Stimulated activated CD4-positive, alpha-beta T cell treated with anti-CD3 and anti-CD28 coated beads, Interleukin-1b, Interleukin-23, amount 100 ng/mL, for 1 hour (primary cell): ENCODE data around the gene FGGY.
"Not testable (repeated sequence)": the region's sequence is repeated elsewhere in the genome, so short reads cannot be mapped to it uniquely, and the experiment has no call there.

Experiments used
- DNase-seq, 2 donors: peaks; one replicate each; pipeline ENCODE4 v3.0.0-alpha.2; 2020; ENCODE audit warnings: low read depth in 2 of 2

FGGY gene

GRCh38 chr1:59579222-59579621, 282.3 kb downstream of the FGGY start:
- DNase-seq = no peak

- no peak for DNase-seq
These were observed 283.4 kb downstream of the FGGY start for GRCh38 chr1:59580257-59580656.

DNA sequence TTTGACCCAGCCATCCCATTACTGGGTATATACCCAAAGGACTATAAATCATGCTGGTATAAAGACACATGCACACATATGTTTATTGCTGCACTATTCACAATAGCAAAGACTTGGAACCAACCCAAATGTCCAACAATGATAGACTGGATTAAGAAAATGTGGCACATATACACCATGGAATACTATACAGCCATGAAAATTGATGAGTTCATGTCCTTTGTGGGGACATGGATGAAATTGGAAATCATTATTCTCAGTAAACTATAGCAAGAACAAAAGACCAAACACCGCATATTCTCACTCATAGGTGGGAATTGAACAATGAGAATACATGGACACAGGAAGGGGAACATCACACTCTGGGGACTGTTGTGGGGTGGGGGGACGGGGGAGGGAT, 295.5 kb downstream of the FGGY start:
- DNase-seq = not testable (repeated sequence)

DNA sequence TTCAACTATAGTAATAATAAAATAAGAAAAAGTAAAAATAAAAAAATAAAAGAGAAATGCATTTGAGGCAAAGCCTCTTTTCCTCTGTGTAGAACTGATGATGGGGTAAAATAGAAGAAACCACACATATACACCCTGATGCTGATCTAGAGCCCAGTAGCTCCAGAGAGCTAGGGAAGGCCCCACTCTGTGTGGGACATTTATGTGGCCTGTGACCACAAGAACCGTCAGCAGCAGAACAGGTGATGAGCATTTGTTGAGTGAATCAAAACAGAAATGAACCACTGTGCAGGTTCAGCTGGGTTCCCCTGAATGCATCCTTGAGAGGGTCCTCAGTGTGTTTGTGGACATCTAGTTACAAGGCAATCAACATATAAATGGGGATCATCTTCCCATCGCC, 296.0 kb downstream of the FGGY start:
- no peak for DNase-seq

- DNase-seq = no peak
These were observed 297.2 kb downstream of the FGGY start for GRCh38 chr1:59593798-59594790.

DNA sequence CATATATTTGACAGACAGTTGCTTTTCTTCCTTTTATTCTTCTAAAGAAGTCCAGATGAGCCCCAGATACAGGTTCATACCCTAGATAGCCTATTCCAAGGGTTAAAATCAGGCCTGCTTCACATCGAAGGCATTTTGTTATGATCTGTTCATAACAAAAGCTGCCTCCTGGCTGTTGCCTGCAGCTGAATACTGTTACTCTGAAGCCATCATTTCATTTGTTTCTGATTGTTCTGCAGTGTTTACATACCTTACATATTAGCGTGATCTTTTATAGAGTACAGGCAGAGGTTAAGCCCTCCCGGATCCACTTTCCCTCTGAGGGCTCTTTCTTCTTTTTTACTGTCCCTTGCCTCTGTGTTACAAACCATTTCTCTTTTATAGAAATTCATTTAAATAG, 298.9 kb downstream of the FGGY start:
- no peak for DNase-seq

- DNase-seq = no peak
These were observed 299.5 kb downstream of the FGGY start for GRCh38 chr1:59596432-59596831.

DNA sequence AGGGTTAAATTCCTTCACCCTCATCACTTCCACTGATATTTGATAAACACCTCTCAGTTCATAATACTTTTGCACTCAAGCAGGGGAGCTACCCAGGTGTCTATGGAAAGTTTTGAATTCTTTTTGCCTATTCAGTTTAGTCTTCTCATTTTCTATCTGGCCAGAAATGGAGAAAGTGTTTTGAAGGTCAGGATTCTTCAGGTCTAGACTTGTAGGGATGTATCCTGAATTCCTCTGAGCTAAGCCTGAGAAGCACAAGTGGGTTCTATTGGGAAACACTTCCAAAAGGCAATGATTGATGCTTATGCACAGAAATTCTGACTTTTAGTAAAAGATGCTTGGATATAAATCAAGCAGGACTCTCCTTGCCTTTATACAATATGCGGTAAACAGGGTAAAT, 300.1 kb downstream of the FGGY start:
- DNase-seq = no peak

DNA sequence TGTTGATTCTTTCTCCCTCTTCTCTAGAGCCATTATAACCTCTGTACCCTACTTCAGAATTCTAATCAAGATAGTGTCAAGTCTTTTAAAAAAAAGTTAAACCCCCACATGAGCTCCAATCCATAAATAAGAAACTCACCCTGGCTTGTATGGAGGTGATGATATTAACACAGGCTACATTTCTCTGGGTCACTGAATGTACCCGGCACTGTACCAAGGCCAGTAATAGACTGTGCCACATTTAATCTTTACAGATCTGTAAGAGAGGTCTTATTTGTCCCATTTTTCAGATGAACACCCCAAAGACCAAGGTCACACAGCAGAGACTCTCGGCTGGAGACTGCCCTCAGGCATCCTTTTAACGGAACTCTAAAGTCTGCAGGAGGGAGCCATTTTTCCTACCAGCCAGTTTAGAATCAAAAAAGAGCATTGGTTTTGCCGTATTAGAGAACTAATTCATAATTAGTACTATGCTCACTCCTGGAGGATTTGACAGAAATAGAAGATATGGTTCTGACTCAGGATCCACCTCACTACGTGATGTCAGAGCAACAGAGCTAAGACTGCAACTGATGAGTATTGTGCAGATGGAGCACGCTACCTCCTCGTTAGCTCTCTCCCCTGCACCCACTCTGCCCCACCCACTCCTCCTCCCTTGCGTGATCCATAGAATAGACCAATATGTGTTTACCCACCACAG, 300.7 kb downstream of the FGGY start:
- no peak for DNase-seq

DNA sequence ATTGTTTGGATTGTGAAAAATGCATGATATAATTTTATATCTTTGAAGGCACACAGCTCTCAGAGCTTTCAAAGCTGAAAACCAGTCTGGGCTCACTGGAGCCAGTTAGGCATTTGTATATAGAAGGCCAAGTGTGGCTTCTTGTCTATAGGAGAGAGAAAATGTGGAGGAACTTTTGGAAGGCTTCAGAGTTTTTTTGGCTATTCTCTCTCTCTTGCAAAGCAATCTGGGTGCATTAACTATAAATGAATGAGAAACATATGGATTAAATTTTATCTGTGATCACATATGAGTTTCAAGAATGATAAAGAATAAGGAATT, 301.2 kb downstream of the FGGY start:
- DNase-seq = no peak

DNA sequence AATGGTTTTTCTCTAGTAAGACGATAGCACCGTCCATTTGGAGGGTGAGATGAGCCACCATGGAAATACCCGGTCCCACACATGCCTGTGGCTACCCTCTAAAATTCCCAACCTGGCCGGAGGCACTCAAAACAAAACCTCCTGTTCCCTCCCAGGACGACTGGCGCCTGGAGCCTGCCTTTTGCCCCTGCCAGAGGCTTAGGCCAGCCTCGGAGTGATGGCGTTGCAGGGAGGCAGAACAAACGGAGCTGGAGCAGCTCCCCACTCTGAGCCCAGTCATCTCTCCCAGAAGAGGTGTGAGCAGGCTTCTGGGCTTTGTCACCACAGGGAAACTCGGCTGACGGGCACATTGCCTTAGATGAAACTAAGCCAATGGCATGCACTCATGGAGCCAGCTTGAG, 304.1 kb downstream of the FGGY start:
- DNase-seq = no peak

DNA sequence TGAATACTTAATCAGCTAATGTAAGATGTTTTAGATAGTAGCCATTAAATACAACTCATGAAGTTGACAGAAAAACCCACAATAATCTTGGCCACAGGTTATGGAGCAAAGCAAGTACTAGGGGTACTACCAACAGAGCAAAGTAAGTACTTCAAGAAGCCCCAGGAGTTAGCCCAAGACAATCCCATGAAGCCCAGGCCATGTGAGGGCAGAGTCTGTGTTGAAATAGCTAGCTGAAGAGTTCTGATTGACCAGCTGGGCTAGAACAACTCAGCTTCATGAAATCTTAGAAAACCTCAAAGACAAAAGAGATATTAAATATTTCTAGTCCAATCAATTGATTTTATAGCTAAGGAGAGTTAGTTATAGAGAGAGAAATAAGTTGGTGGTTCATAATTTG, 304.9 kb downstream of the FGGY start:
- DNase-seq = no peak

DNA sequence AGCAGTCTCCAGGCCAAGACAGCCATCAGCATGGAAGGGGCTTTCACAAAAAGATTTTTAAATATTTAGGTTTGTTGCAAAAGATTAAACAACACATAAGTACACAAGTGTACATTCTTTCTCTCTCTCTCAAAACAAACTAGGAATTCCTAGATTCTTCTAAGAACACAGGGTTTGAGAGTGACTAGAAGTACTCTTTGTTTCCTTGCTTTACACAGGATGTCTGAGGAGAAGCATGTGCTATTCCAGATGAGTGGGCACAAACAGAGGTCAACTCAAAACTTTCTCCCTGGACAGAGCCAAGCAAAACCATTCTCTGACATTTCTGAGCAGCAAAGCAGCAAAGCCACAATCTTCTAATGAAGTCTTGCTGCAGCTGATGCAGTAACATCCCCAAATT, 307.3 kb downstream of the FGGY start:
- DNase-seq = no peak

DNA sequence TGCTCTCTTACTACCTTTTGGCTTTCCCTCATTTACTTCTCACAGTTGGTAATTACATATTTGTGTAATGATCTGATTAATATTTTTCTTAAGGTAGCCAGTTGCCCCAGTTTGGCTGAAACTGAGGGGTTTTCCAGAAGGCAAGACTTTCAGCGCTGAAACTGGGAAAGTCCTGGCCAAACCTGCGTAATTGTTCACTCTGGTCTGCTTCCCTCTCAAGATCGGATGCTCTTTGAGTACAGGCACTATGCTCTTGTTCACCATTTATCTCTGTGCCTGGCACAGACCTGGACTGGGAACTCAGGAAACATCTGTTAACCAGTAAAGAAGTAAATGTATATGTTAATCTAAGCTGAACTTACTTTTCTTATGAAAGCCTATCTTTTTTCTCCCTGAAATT, 308.3 kb downstream of the FGGY start:
- DNase-seq = no peak

GRCh38 chr1:59605761-59606160, 308.9 kb downstream of the FGGY start:
- no peak for DNase-seq

- no peak for DNase-seq
These were observed 312.4 kb downstream of the FGGY start for GRCh38 chr1:59609245-59609644.

GRCh38 chr1:59610499-59610898, 313.6 kb downstream of the FGGY start:
- not testable (repeated sequence) for DNase-seq

DNA sequence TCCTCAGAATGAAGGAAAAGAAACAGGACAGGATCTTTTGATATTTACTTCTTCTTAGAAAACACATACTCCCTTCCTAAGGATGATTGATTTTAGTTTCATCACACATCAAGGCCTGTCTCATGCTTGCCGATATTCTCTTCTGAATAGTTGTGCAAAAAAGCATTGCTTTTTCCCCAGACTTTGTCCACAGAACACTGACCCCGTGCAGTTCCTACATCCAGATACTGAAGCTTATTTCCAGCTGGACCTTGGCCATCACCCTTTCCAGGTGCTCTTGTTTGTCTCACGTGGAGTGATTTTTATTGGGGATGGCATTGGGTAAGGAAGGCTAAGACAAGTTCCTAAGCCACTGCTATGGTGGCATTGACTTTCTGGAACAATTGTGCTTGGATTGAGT, 320.5 kb downstream of the FGGY start:
- DNase-seq = no peak

DNA sequence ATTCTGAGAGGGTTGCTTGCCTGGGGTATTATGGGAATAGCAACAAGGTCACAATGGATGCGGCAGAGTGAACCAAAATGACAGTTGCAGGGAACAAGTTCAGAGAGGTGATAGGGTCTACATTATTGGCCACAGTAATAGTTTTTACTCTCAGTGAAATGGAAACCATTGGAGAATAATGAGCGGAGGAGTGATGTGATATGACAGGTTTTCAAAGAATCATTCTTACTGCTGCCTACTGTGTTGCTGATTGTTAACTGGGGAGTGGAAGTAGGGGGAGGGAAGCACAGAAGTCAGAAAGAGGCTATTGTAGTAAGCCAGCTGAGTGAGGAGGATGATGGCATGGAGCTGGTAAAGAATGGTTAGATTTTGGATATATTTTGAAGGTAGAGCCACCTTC, 322.7 kb downstream of the FGGY start:
- DNase-seq = no peak

DNA sequence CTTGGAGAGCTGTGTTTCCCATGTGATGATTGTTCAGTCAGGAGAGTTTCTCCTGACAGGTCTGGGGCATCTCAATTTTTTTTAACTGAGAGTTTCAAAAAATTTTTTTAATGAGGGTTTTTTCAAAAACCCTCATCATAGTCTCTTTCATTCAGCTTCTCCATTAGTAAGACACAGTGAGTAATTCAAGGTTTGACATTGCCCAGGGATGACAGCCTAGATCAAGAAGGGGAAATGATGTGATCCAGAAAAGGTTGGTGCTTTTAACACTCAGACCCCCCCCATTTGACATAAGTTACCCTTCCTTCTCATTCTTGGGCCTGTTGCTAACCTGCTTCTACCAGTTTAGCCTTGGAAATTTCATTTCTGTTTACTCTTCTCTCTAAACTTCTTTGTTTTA, 328.5 kb downstream of the FGGY start:
- DNase-seq = no peak

- DNase-seq = no peak
These were observed 334.8 kb downstream of the FGGY start for GRCh38 chr1:59631561-59632255.

GRCh38 chr1:59635097-59635496, 338.2 kb downstream of the FGGY start:
- no peak for DNase-seq
